Loucy (cell line): ENCODE results near the gene TPO.

ENCODE experiments used
- H2AFZ ChIP-seq: fragments of 200-600 bp; sonication (generic); 2 replicates; pipeline ENCODE4 v1.6.0; 2016; ENCODE audit warnings: antibody characterized with exemption, mild to moderate bottlenecking, low read length, moderate library complexity
- H3F3A ChIP-seq: fragments of 200-600 bp; 2 replicates; pipeline ENCODE4 v1.6.0; 2016; ENCODE audit warnings: antibody characterized with exemption, low read depth, mild to moderate bottlenecking
- H3K27me3 ChIP-seq: fragments of 200-600 bp; sonication (generic); 2 replicates; pipeline ENCODE4 v1.6.1; 2014; ENCODE audit warnings: low read length, mild to moderate bottlenecking; ENCODE audit not compliant: insufficient read depth, poor library complexity, severe bottlenecking
- H3K36me3 ChIP-seq: fragments of 200-600 bp; sonication (generic); 2 replicates; pipeline ENCODE4 v1.6.1; 2016; ENCODE audit warnings: low read length; ENCODE audit not compliant: insufficient read depth
- H3K4me1 ChIP-seq: fragments of 200-600 bp; sonication (generic); 2 replicates; pipeline ENCODE4 v1.5.1; 2014; ENCODE audit warnings: low read length, mild to moderate bottlenecking; ENCODE audit not compliant: insufficient read depth, poor library complexity, severe bottlenecking
- H3K4me2 ChIP-seq: fragments of 200-600 bp; sonication (generic); 2 replicates; pipeline ENCODE4 v1.6.0; 2014; ENCODE audit warnings: antibody characterized with exemption, low read length, low read depth, mild to moderate bottlenecking; ENCODE audit not compliant: poor library complexity, severe bottlenecking
- H3K4me3 ChIP-seq: fragments of 200-600 bp; sonication (generic); 2 replicates; pipeline ENCODE4 v1.5.1; 2014; ENCODE audit warnings: low read length, mild to moderate bottlenecking, mixed read lengths; ENCODE audit not compliant: poor library complexity, severe bottlenecking
- H3K79me2 ChIP-seq: fragments of 200-600 bp; sonication (generic); 2 replicates; pipeline ENCODE4 v1.6.1; 2014; ENCODE audit warnings: low read length; ENCODE audit not compliant: insufficient read depth
- H3K9ac ChIP-seq: fragments of 200-600 bp; sonication (generic); 2 replicates; pipeline ENCODE4 v1.6.0; 2014; ENCODE audit warnings: mild to moderate bottlenecking, low read depth, low read length, moderate library complexity; ENCODE audit not compliant: poor library complexity, severe bottlenecking
- H3K9me2 ChIP-seq: fragments of 200-600 bp; sonication (generic); replicated peaks from 2 replicates; pipeline ENCODE4 v1.6.1; 2016; ENCODE audit warnings: low read depth, low read length, mixed read lengths
- H3K9me3 ChIP-seq: fragments of 200-600 bp; sonication (generic); 2 replicates; pipeline ENCODE4 v1.6.1; 2014; ENCODE audit warnings: mild to moderate bottlenecking, antibody characterized with exemption, low read length, low read depth; ENCODE audit not compliant: insufficient read depth
- H4K20me1 ChIP-seq: fragments of 200-600 bp; sonication (generic); 2 replicates; pipeline ENCODE4 v1.6.0; 2014; ENCODE audit warnings: antibody characterized with exemption, low read length, mild to moderate bottlenecking; ENCODE audit not compliant: insufficient read depth, poor library complexity, severe bottlenecking
- CTCF ChIP-seq: fragments of 200-600 bp; sonication (generic); conservative IDR thresholded peaks from 2 replicates; pipeline ENCODE4 v1.5.1; 2014; ENCODE audit warnings: mild to moderate bottlenecking, antibody characterized with exemption, low read length
- EZH2phosphoT487 ChIP-seq: fragments of 200-600 bp; IDR thresholded peaks from 2 replicates; pipeline ENCODE4 v1.6.1; 2018; ENCODE audit warnings: antibody characterized with exemption, mild to moderate bottlenecking, moderate library complexity, borderline replicate concordance

The TPO gene

GRCh38 chr2:1462994-1463393, 49.7 kb downstream of the TPO start:
- TF ChIP-seq EZH2phosphoT487 (no peak), CTCF (no peak)

GRCh38 chr2:1472350-1472749, 59.1 kb downstream of the TPO start:
- peaks cover 3% of the 10 kb centered on the region; the same call in 1 of the 2 replicates for H3K9me3 ChIP-seq
- no peaks in the 10 kb centered on the region for H3K36me3 ChIP-seq
- no peaks in the 10 kb centered on the region for H3K79me2 ChIP-seq
- H4K20me1 ChIP-seq: no peaks in the 10 kb centered on the region
- TF ChIP-seq CTCF (no peak), EZH2phosphoT487 (no peak)
- no peaks in the 10 kb centered on the region for H3K9me2 ChIP-seq
- no peaks in the 10 kb centered on the region for H3F3A ChIP-seq
- no peaks in the 10 kb centered on the region for H3K27me3 ChIP-seq
- H3K4me1 ChIP-seq: no peaks in the 10 kb centered on the region
- no peak overlapping the region for H3K9ac ChIP-seq
- no peak overlapping the region for H3K4me2 ChIP-seq
- no peak overlapping the region for H2AFZ ChIP-seq
- H3K4me3 ChIP-seq: no peak overlapping the region

More at GRCh38 chr2:1462994-1463393, 49.7 kb downstream of the TPO start:
- no peaks in the 10 kb centered on the region for H3K27me3 ChIP-seq
- no peaks in the 10 kb centered on the region for H3K79me2 ChIP-seq
- H4K20me1 ChIP-seq: no peaks in the 10 kb centered on the region
- peaks cover 4% of the 10 kb centered on the region for H3K4me1 ChIP-seq
- H3K4me2 ChIP-seq: no peak overlapping the region
- H3K36me3 ChIP-seq: no peaks in the 10 kb centered on the region
- H2AFZ ChIP-seq: no peak overlapping the region
- no peaks in the 10 kb centered on the region for H3F3A ChIP-seq
- H3K9ac ChIP-seq: no peak overlapping the region
- no peaks in the 10 kb centered on the region for H3K9me2 ChIP-seq
- H3K9me3 ChIP-seq: no peaks in the 10 kb centered on the region
- H3K4me3 ChIP-seq: no peak overlapping the region

- no peaks in the 10 kb centered on the region for H3K4me1 ChIP-seq
- H4K20me1 ChIP-seq: no peaks in the 10 kb centered on the region
- H3K4me2 ChIP-seq: no peak overlapping the region
- H3K4me3 ChIP-seq: no peak overlapping the region
- H3K79me2 ChIP-seq: no peaks in the 10 kb centered on the region
- no peaks in the 10 kb centered on the region for H3F3A ChIP-seq
- no peak overlapping the region for H3K9ac ChIP-seq
- no peaks in the 10 kb centered on the region for H3K27me3 ChIP-seq
- no peak for TF ChIP-seq EZH2phosphoT487
- TF ChIP-seq CTCF: no peak
- H3K36me3 ChIP-seq: no peaks in the 10 kb centered on the region
- no peaks in the 10 kb centered on the region for H3K9me2 ChIP-seq
- H3K9me3 ChIP-seq: no peaks in the 10 kb centered on the region
- no peak overlapping the region for H2AFZ ChIP-seq
Observed at GRCh38 chr2:1476617-1477195, 63.4 kb downstream of the TPO start.
